Measurements from ENCODE around the gene MYBPC3. TPM values are rescaled to one million over a fixed set of nuclear protein-coding genes. Genes with fewer than 3 reads are reported as not detected.

Gene MYBPC3
- total RNA-seq, 1 experiment from 2014 or later, result not detected

- H3K36me3 ChIP-seq, result no peaks in the 10 kb centered on the region
- no peak overlapping the region for H3K4me3 ChIP-seq
- H3K27me3 ChIP-seq, result no peaks in the 10 kb centered on the region
- no peak for DNase-seq
- no peaks in the 10 kb centered on the region for H3K9me3 ChIP-seq
Observed at GRCh38 chr11:47351156-47352126, 1.1 kb downstream of the MYBPC3 start.

- no peaks in the 10 kb centered on the region for H3K36me3 ChIP-seq
Observed at GRCh38 chr11:47350315-47350714, 2.2 kb downstream of the MYBPC3 start.

GRCh38 chr11:47349521-47350095 is 2.9 kb downstream of the MYBPC3 start:
- no peaks in the 10 kb centered on the region for H3K27me3 ChIP-seq
- H3K9me3 ChIP-seq, result no peaks in the 10 kb centered on the region
- no peak overlapping the region for H3K4me3 ChIP-seq
- DNase-seq, result no peak
- no peaks in the 10 kb centered on the region for H3K36me3 ChIP-seq

More at GRCh38 chr11:47350315-47350714, 2.2 kb downstream of the MYBPC3 start:
- DNase-seq, result no peak
- Histone ChIP-seq H3K4me3 (no peak overlapping the region), H3K27me3 (no peaks in the 10 kb centered on the region), H3K9me3 (no peaks in the 10 kb centered on the region)

- no peak for DNase-seq
- no peaks in the 10 kb centered on the region for H3K9me3 ChIP-seq
Observed at GRCh38 chr11:47348859-47349258, 3.6 kb downstream of the MYBPC3 start.

GRCh38 chr11:47348131-47348802 is 4.2 kb downstream of the MYBPC3 start:
- Histone ChIP-seq H3K36me3 (no peaks in the 10 kb centered on the region), H3K9me3 (no peaks in the 10 kb centered on the region), H3K4me3 (no peak overlapping the region), H3K27me3 (no peaks in the 10 kb centered on the region)
- no peak for DNase-seq

More at GRCh38 chr11:47348859-47349258, 3.6 kb downstream of the MYBPC3 start:
- Histone ChIP-seq H3K4me3 (no peak overlapping the region), H3K36me3 (no peaks in the 10 kb centered on the region), H3K27me3 (no peaks in the 10 kb centered on the region)

- no peak for DNase-seq
- H3K36me3 ChIP-seq, result no peaks in the 10 kb centered on the region
- H3K4me3 ChIP-seq, result no peak overlapping the region
- no peaks in the 10 kb centered on the region for H3K9me3 ChIP-seq
- no peaks in the 10 kb centered on the region for H3K27me3 ChIP-seq
Observed at GRCh38 chr11:47347137-47347536, 5.4 kb downstream of the MYBPC3 start.

GRCh38 chr11:47345890-47346563 is 6.5 kb downstream of the MYBPC3 start:
- no peaks in the 10 kb centered on the region for H3K9me3 ChIP-seq
- no peaks in the 10 kb centered on the region for H3K36me3 ChIP-seq
- no peaks in the 10 kb centered on the region for H3K27me3 ChIP-seq
- no peak for DNase-seq
- H3K4me3 ChIP-seq, result no peak overlapping the region

- Histone ChIP-seq H3K9me3 (no peaks in the 10 kb centered on the region), H3K36me3 (no peaks in the 10 kb centered on the region), H3K27me3 (no peaks in the 10 kb centered on the region), H3K4me3 (no peak overlapping the region)
- DNase-seq, result no peak
Observed at GRCh38 chr11:47342854-47343253, 9.6 kb downstream of the MYBPC3 start.

GRCh38 chr11:47342036-47342803 is 10.3 kb downstream of the MYBPC3 start:
- Histone ChIP-seq H3K36me3 (no peaks in the 10 kb centered on the region), H3K27me3 (no peaks in the 10 kb centered on the region), H3K4me3 (no peak overlapping the region), H3K9me3 (no peaks in the 10 kb centered on the region)
- DNase-seq, result no peak

- H3K4me3 ChIP-seq, result no peak overlapping the region
- H3K36me3 ChIP-seq, result no peaks in the 10 kb centered on the region
- H3K9me3 ChIP-seq, result no peaks in the 10 kb centered on the region
- H3K27me3 ChIP-seq, result no peaks in the 10 kb centered on the region
- DNase-seq, result peak; percentile 15
Observed at GRCh38 chr11:47340980-47341775, 11.3 kb downstream of the MYBPC3 start.

- H3K36me3 ChIP-seq, result no peaks in the 10 kb centered on the region
- no peak overlapping the region for H3K4me3 ChIP-seq
- no peaks in the 10 kb centered on the region for H3K9me3 ChIP-seq
- no peak for DNase-seq
- H3K27me3 ChIP-seq, result no peaks in the 10 kb centered on the region
Observed at GRCh38 chr11:47340010-47340409, 12.5 kb downstream of the MYBPC3 start.

GRCh38 chr11:47338396-47339241 is 13.9 kb downstream of the MYBPC3 start:
- no peaks in the 10 kb centered on the region for H3K36me3 ChIP-seq
- no peak overlapping the region for H3K4me3 ChIP-seq
- DNase-seq, result no peak
- no peaks in the 10 kb centered on the region for H3K27me3 ChIP-seq
- H3K9me3 ChIP-seq, result no peaks in the 10 kb centered on the region

GRCh38 chr11:47337229-47337924 is 15.1 kb downstream of the MYBPC3 start:
- no peak for DNase-seq

GRCh38 chr11:47336595-47336994 is 15.9 kb downstream of the MYBPC3 start:
- H3K9me3 ChIP-seq, result no peaks in the 10 kb centered on the region
- no peaks in the 10 kb centered on the region for H3K27me3 ChIP-seq
- DNase-seq, result no peak

More at GRCh38 chr11:47337229-47337924, 15.1 kb downstream of the MYBPC3 start:
- Histone ChIP-seq H3K27me3 (no peaks in the 10 kb centered on the region), H3K4me3 (no peak overlapping the region), H3K36me3 (no peaks in the 10 kb centered on the region), H3K9me3 (no peaks in the 10 kb centered on the region)

More at GRCh38 chr11:47336595-47336994, 15.9 kb downstream of the MYBPC3 start:
- no peaks in the 10 kb centered on the region for H3K36me3 ChIP-seq
- H3K4me3 ChIP-seq, result no peak overlapping the region

All from MG63 (cell line).